Adipose tissue (tissue), 3 donors: ENCODE results near the gene RAB3A. TPM values are rescaled to one million over a fixed set of nuclear protein-coding genes. Genes with fewer than 3 reads are reported as not detected.

Source experiments
- polyA plus RNA-seq, 3 donors: library from polyadenylated mRNA; stranded (reverse); fragments of 200-250 nt; gene quantifications; one replicate each; pipeline ENCODE4 v1.2.3, GENCODE V29; 2013
- donor health status: healthy with polysubstance abuse.
- donor health status: Bipolar disorder and iron deficiency.
- donor health status: healthy.

The RAB3A gene
- polyA plus RNA-seq, 3 donors, result 1.00 to 5.2 (median 1.5) TPM

Other genes with a start within 250 kb of the RAB3A start
- under 1 TPM in 2 of 3 donors, not detected in 1; 0.06 to 0.34 TPM for gene KCNN1, start 236.9 kb downstream of the RAB3A start, polyA plus RNA-seq
- gene ARRDC2, start 195.9 kb downstream of the RAB3A start, polyA plus RNA-seq, result 10 to 100 TPM; 11.1 to 48.6 (median 15.4) TPM
- 1 to 10 TPM in 1 of 3 donors, under 1 TPM in 2; 0.31 to 1.2 (median 1.00) TPM for gene IL12RB1, start 117.1 kb downstream of the RAB3A start, polyA plus RNA-seq
- 10 to 100 TPM in 1 of 3 donors, 1 to 10 TPM in 2; 3.5 to 10.8 (median 5.5) TPM for gene MAST3, start 106.3 kb downstream of the RAB3A start, polyA plus RNA-seq
- gene PIK3R2, start 50.9 kb downstream of the RAB3A start, polyA plus RNA-seq, result 1 to 10 TPM; 1.4 to 5.2 (median 1.6) TPM
- gene IFI30, start 30.2 kb downstream of the RAB3A start, polyA plus RNA-seq, result 100 to 1,000 TPM in 1 of 3 donors, 10 to 100 TPM in 2; 30.8 to 205 (median 70.3) TPM
- 10 to 100 TPM in 2 of 3 donors, 1 to 10 TPM in 1; 8.0 to 14.6 (median 10.6) TPM for gene MPV17L2, start 10.8 kb downstream of the RAB3A start, polyA plus RNA-seq
- gene PDE4C, start 22.4 kb upstream of the RAB3A start, polyA plus RNA-seq, result 1 to 10 TPM in 1 of 3 donors, under 1 TPM in 2; 0.20 to 4.0 (median 0.22) TPM
- gene IQCN, start 70.4 kb upstream of the RAB3A start, polyA plus RNA-seq, result 10 to 100 TPM in 1 of 3 donors, 1 to 10 TPM in 2; 1.3 to 11.2 (median 1.7) TPM
- 100 to 1,000 TPM; 165 to 392 (median 214) TPM for gene JUND, start 77.6 kb upstream of the RAB3A start, polyA plus RNA-seq
- gene LSM4, start 119.0 kb upstream of the RAB3A start, polyA plus RNA-seq, result 100 to 1,000 TPM in 2 of 3 donors, 10 to 100 TPM in 1; 46.3 to 118 (median 100) TPM
- 10 to 100 TPM in 2 of 3 donors, 1 to 10 TPM in 1; 9.1 to 17.2 (median 14.5) TPM for gene PGPEP1, start 136.6 kb upstream of the RAB3A start, polyA plus RNA-seq
- 100 to 1,000 TPM in 1 of 3 donors, 1 to 10 TPM in 2; 1.8 to 107 (median 3.5) TPM for gene GDF15, start 182.1 kb upstream of the RAB3A start, polyA plus RNA-seq
- gene LRRC25, start 193.6 kb upstream of the RAB3A start, polyA plus RNA-seq, result 1 to 10 TPM; 1.6 to 9.8 (median 7.1) TPM
- 10 to 100 TPM; 28.1 to 83.2 (median 72.5) TPM for gene SSBP4, start 215.4 kb upstream of the RAB3A start, polyA plus RNA-seq
- gene ISYNA1, start 234.1 kb upstream of the RAB3A start, polyA plus RNA-seq, result 10 to 100 TPM; 18.3 to 55.6 (median 24.3) TPM